Ectodermal cell (in vitro differentiated cells): Measurements from ENCODE around the gene SLC25A20.

Experiments used
- H3K27ac ChIP-seq: 2 replicates; pipeline ENCODE4 v1.7.0; 2013; ENCODE audit warnings: mild to moderate bottlenecking, low read depth, low read length; ENCODE audit not compliant: insufficient read depth, poor library complexity, severe bottlenecking
- H3K27me3 ChIP-seq: 2 replicates; pipeline ENCODE4 v1.7.0; 2013; ENCODE audit warnings: mild to moderate bottlenecking, low read length; ENCODE audit not compliant: insufficient read depth, control insufficient read depth, poor library complexity, severe bottlenecking
- H3K36me3 ChIP-seq: one replicate; pipeline ENCODE4 v1.7.0; 2013; ENCODE audit warnings: low read length; ENCODE audit not compliant: control insufficient read depth, insufficient read depth
- H3K4me1 ChIP-seq: one replicate; pipeline ENCODE4 v1.7.0; 2013; ENCODE audit warnings: low read length; ENCODE audit not compliant: control insufficient read depth, insufficient read depth
- H3K4me3 ChIP-seq: 2 replicates; pipeline ENCODE4 v1.7.0; 2013; ENCODE audit warnings: low read depth, low read length, control low read depth; ENCODE audit not compliant: insufficient read depth
- H3K9me3 ChIP-seq: 2 replicates; pipeline ENCODE4 v1.7.0; 2013; ENCODE audit warnings: mild to moderate bottlenecking, low read length, moderate library complexity; ENCODE audit not compliant: control insufficient read depth
- WGBS, 2 experiments: methylation state at CpG; one replicate each; pipeline ENCODE4 v1.1.7; 2013; ENCODE audit warnings: missing lambda C conversion rate in 2 of 2; 5-methylcytosine and 5-hydroxymethylcytosine counted together

SLC25A20 gene

DNA sequence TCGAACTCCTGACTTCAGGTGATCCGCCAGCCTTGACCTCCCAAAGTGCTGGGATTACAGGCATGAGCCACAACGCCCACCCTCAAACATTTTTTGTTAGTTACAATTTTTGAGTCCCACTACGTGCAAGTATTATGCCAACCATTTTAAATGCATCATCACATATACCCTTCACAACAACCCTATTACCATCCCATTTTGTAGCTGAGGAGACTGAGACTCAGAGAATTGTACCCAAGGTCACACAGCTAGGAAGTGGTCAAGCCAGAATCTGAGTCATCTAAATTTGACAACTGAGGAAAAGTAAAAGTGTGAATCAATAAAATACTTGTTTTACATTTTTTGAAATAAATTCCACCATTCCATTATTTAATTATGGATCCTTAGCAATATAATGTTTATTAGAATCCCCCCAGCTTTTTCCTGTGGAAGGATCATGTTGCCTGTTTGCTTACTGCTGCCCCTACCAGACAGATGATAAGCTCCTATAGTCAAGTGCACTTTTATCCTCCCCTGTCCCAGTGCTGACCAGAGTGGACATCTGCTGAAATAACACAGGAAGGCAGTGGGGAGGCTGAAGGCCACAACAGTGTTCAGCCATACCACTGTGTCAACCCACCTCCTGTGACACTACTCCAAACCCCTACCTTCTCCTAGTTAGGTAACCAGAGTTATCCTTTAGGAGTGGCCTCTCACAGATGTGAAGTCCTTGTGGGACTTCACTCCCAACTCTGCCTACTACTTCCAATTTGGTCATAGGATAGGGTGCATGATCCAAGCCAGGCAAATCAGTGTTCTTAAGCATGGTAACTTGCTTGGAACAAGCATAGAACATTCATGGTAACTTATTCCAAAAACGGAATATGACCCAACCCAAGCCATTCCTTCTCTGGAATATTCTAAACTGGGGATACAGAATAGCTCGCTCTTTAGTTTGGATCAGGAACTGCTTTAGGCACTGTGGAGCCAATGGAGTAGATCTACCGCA is 79.2 kb downstream of the SLC25A20 start:
- Histone ChIP-seq H3K27me3 (no peaks in the 10 kb centered on the region), H3K36me3 (no peaks in the 10 kb centered on the region), H3K4me3 (no peak overlapping the region), H3K27ac (no peak overlapping the region), H3K9me3 (no peaks in the 10 kb centered on the region), H3K4me1 (no peaks in the 10 kb centered on the region)
- 94 to 96% methylated on average over 7 of the region's 7 CpGs for WGBS, 2 experiments

DNA sequence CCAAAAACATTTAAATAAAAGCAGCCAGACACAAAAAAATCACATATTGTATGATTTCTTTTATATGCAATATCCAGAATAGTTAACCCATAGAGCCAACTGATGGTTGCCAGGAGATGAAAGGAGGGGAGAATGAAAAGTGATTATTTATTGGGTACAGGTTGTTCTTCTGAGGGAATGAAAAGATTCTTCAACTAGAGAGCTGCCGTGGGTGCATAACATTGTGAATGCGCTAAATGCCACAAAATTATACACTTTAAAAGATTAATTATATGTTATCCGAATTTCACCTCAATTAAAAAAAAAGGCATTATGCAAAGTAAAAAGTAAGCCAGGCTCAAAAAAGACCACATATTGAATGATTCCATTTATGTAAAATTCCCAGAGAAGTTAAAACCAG is 87.2 kb downstream of the SLC25A20 start:
- no peak overlapping the region for H3K4me3 ChIP-seq
- H3K27ac ChIP-seq = no peak overlapping the region
- WGBS, 2 experiments = 92% methylated on average over 1 of the region's 3 CpGs; no CpG with 5 or more reads in 1 of the 2 experiments
- H3K4me1 ChIP-seq = no peaks in the 10 kb centered on the region
- no peaks in the 10 kb centered on the region for H3K27me3 ChIP-seq
- no peaks in the 10 kb centered on the region for H3K36me3 ChIP-seq
- H3K9me3 ChIP-seq = no peaks in the 10 kb centered on the region
